ENCODE results near the gene CXCL1. TPM values are rescaled to one million over a fixed set of nuclear protein-coding genes. Genes with fewer than 3 reads are reported as not detected.

Gene CXCL1
- total RNA-seq, 1 donor, result 4.7 TPM

DNA sequence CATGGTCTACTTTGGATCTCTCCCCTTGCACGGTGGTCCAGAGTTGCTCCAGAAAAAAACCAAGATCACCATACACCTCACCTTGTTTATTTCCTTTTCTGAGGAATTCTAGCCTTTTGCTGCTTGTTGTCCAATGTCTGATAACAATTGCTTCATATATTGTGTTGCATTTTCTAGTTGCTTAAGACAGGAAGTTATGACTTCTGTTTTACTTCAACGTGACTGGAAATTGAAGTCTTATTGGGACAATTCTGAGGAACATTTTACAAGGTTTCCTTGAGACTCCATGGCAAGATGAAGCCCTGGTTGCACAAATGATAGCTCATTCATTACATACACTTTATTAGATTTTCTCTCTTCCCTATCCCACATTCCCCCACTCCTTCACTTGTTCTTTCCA lies 5.2 kb downstream of the CXCL1 start:
- Histone ChIP-seq H3K4me2 (ENCODE audit: insufficient read depth, low read length) (no peak overlapping the region), H2AFZ (ENCODE audit: low read length) (no peak overlapping the region), H4K20me1 (ENCODE audit: insufficient read depth, low read length) (no peaks in the 10 kb centered on the region), H3K9me3 (ENCODE audit: low read depth, low read length) (no peaks in the 10 kb centered on the region), H3K79me2 (ENCODE audit: insufficient read depth, low read length) (no peaks in the 10 kb centered on the region), H3K27ac (ENCODE audit: low read depth, low read length) (no peak overlapping the region), H3K27me3 (ENCODE audit: insufficient read depth, low read length) (no peaks in the 10 kb centered on the region), H3K4me1 (ENCODE audit: insufficient read depth, low read length) (peaks cover 7% of the 10 kb centered on the region), H3K36me3 (ENCODE audit: insufficient read depth, low read length) (no peaks in the 10 kb centered on the region), H3K4me3 (ENCODE audit: insufficient read depth, low read length) (no peak overlapping the region)
- TF ChIP-seq, protein P1, sequence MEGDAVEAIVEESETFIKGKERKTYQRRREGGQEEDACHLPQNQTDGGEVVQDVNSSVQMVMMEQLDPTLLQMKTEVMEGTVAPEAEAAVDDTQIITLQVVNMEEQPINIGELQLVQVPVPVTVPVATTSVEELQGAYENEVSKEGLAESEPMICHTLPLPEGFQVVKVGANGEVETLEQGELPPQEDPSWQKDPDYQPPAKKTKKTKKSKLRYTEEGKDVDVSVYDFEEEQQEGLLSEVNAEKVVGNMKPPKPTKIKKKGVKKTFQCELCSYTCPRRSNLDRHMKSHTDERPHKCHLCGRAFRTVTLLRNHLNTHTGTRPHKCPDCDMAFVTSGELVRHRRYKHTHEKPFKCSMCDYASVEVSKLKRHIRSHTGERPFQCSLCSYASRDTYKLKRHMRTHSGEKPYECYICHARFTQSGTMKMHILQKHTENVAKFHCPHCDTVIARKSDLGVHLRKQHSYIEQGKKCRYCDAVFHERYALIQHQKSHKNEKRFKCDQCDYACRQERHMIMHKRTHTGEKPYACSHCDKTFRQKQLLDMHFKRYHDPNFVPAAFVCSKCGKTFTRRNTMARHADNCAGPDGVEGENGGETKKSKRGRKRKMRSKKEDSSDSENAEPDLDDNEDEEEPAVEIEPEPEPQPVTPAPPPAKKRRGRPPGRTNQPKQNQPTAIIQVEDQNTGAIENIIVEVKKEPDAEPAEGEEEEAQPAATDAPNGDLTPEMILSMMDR (IDR thresholded peaks at IDR 0.05; ENCODE audit: extremely low read depth, low read depth, low read length), result no peak
- no peak for DNase-seq (ENCODE audit: insufficient read length, low spot score, missing footprints)

DNA sequence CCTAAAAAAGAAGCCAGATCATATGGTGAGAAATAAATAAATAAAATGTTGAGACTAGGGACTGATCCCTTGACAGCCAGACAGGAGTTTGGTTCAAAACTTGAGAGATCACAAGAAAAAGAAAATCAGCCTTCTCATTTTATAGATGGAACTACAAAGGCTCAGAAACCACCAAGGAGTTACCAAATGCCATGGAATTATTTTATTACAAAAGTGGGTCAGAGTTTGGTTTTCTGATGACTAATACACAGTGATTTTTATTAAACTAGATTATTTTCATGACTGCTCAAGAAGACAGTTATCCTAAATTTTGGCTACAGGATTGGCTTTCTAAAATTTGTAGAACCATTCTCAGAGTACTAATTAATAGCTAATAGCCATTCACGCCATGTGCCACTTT lies 6.2 kb downstream of the CXCL1 start:
- Histone ChIP-seq H3K4me2 (ENCODE audit: insufficient read depth, low read length) (no peak overlapping the region), H4K20me1 (ENCODE audit: insufficient read depth, low read length) (no peaks in the 10 kb centered on the region), H3K36me3 (ENCODE audit: insufficient read depth, low read length) (no peaks in the 10 kb centered on the region), H3K79me2 (ENCODE audit: insufficient read depth, low read length) (no peaks in the 10 kb centered on the region), H3K4me1 (ENCODE audit: insufficient read depth, low read length) (no peaks in the 10 kb centered on the region), H3K27ac (ENCODE audit: low read depth, low read length) (no peak overlapping the region), H3K9me3 (ENCODE audit: low read depth, low read length) (no peaks in the 10 kb centered on the region), H3K4me3 (ENCODE audit: insufficient read depth, low read length) (no peak overlapping the region), H3K27me3 (ENCODE audit: insufficient read depth, low read length) (no peaks in the 10 kb centered on the region), H2AFZ (ENCODE audit: low read length) (no peak overlapping the region)
- no peak for DNase-seq (ENCODE audit: insufficient read length, low spot score, missing footprints)
- TF ChIP-seq, protein P1 (IDR thresholded peaks at IDR 0.05; ENCODE audit: extremely low read depth, low read depth, low read length), result no peak

- Histone ChIP-seq H4K20me1 (ENCODE audit: insufficient read depth, low read length) (no peaks in the 10 kb centered on the region), H2AFZ (ENCODE audit: low read length) (no peak overlapping the region), H3K9me3 (ENCODE audit: low read depth, low read length) (no peaks in the 10 kb centered on the region), H3K79me2 (ENCODE audit: insufficient read depth, low read length) (no peaks in the 10 kb centered on the region), H3K4me3 (ENCODE audit: insufficient read depth, low read length) (no peak overlapping the region), H3K36me3 (ENCODE audit: insufficient read depth, low read length) (no peaks in the 10 kb centered on the region), H3K4me1 (ENCODE audit: insufficient read depth, low read length) (peaks cover 21% of the 10 kb centered on the region), H3K27me3 (ENCODE audit: insufficient read depth, low read length) (no peaks in the 10 kb centered on the region), H3K4me2 (ENCODE audit: insufficient read depth, low read length) (peak overlapping the region; percentile 40), H3K27ac (ENCODE audit: low read depth, low read length) (peak overlapping the region; percentile 1)
- DNase-seq (ENCODE audit: insufficient read length, low spot score, missing footprints), result no peak
- TF ChIP-seq, protein P1 (IDR thresholded peaks at IDR 0.05; ENCODE audit: extremely low read depth, low read depth, low read length), result no peak
Observed at GRCh38 chr4:73883306-73883705, 14.1 kb downstream of the CXCL1 start.

- Histone ChIP-seq H2AFZ (ENCODE audit: low read length) (no peak overlapping the region), H3K36me3 (ENCODE audit: insufficient read depth, low read length) (no peaks in the 10 kb centered on the region), H3K79me2 (ENCODE audit: insufficient read depth, low read length) (no peaks in the 10 kb centered on the region), H3K27me3 (ENCODE audit: insufficient read depth, low read length) (no peaks in the 10 kb centered on the region), H3K27ac (ENCODE audit: low read depth, low read length) (no peak overlapping the region), H3K9me3 (ENCODE audit: low read depth, low read length) (no peaks in the 10 kb centered on the region), H4K20me1 (ENCODE audit: insufficient read depth, low read length) (no peaks in the 10 kb centered on the region), H3K4me3 (ENCODE audit: insufficient read depth, low read length) (no peak overlapping the region), H3K4me2 (ENCODE audit: insufficient read depth, low read length) (no peak overlapping the region), H3K4me1 (ENCODE audit: insufficient read depth, low read length) (peaks cover 21% of the 10 kb centered on the region)
- TF ChIP-seq, protein P1 (IDR thresholded peaks at IDR 0.05; ENCODE audit: extremely low read depth, low read depth, low read length), result no peak
- DNase-seq (ENCODE audit: insufficient read length, low spot score, missing footprints), result no peak
Observed at GRCh38 chr4:73885574-73886267, 16.5 kb downstream of the CXCL1 start.

All from osteoblast (primary cell).